ENCODE data around the gene COL13A1.
A peak's percentile ranks its signal among the peaks of the same experiment; 100 is the strongest.

The COL13A1 gene

DNA sequence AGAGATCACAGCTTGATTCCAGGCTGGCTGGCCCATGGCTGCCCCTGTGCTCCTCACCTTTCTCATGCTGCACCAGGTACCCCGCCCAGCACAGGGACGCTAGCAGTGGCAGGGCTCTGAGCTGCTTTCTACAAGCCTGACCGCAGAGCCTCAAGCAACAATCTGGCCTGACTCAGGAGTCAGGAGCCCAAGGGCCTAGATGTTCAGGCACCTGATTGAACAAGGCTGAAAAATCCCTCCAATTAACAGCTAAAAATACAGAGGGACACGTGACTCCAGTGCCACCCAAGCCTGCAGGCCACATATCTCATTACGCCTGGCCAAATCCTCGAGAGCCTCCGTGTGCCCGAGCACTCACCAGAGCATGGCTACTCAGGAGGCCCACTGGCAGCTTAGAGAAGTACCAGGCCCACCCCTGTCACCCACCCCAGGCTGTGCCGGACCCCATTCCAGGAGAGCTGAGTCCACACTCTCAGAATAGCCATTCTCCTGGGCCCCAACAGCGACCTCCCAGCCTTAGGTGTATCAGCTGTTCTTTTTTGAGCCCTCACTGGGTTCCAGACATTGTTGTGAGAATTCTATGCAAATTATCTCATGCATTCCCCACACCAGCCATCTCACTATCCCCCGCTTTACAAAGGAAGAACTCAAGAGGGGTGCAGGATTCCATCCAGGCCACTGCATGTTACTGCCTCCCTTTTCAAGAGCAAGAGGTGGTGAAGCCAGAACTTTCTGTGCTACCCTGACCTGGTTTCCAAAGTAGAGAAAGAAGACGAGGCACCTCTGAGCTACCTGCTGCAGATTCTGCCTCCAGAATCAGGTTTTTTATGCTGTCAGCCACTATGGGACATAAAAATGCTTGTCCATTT lies 98.3 kb downstream of the COL13A1 start:
- H2AFZ ChIP-seq (ENCODE audit: low read length), result no peak overlapping the region
- no peaks in the 10 kb centered on the region for H3K36me3 ChIP-seq (ENCODE audit: insufficient read depth, low read length)
- no peaks in the 10 kb centered on the region for H4K20me1 ChIP-seq (ENCODE audit: insufficient read depth, low read length)
- H3F3A ChIP-seq (ENCODE audit: insufficient read depth, low read length), result no peaks in the 10 kb centered on the region
- no peak overlapping the region for H3K27ac ChIP-seq (ENCODE audit: low read depth, low read length, poor library complexity, severe bottlenecking)
- no peaks in the 10 kb centered on the region for H3K9me3 ChIP-seq (ENCODE audit: low read length)
- H3K9ac ChIP-seq (ENCODE audit: low read length), result no peak overlapping the region
- H3K4me2 ChIP-seq (ENCODE audit: low read length), result no peak overlapping the region
- H3K79me2 ChIP-seq (ENCODE audit: insufficient read depth, low read length), result no peaks in the 10 kb centered on the region
- H3K4me1 ChIP-seq (ENCODE audit: insufficient read depth, low read length, severe bottlenecking), result no peaks in the 10 kb centered on the region
- peaks cover 4% of the 10 kb centered on the region; the same call in 1 of the 2 replicates for H3K27me3 ChIP-seq (ENCODE audit: insufficient read depth, low read length)
- no peaks in the 10 kb centered on the region for H3K9me2 ChIP-seq (ENCODE audit: low read depth, low read length)
- no peak overlapping the region for H3K4me3 ChIP-seq (ENCODE audit: low read depth, low read length, poor library complexity, severe bottlenecking)
- no peak for TF ChIP-seq EZH2 (IDR thresholded peaks at IDR 0.05; ENCODE audit: borderline replicate concordance, low read length)
- TF ChIP-seq, protein P1, sequence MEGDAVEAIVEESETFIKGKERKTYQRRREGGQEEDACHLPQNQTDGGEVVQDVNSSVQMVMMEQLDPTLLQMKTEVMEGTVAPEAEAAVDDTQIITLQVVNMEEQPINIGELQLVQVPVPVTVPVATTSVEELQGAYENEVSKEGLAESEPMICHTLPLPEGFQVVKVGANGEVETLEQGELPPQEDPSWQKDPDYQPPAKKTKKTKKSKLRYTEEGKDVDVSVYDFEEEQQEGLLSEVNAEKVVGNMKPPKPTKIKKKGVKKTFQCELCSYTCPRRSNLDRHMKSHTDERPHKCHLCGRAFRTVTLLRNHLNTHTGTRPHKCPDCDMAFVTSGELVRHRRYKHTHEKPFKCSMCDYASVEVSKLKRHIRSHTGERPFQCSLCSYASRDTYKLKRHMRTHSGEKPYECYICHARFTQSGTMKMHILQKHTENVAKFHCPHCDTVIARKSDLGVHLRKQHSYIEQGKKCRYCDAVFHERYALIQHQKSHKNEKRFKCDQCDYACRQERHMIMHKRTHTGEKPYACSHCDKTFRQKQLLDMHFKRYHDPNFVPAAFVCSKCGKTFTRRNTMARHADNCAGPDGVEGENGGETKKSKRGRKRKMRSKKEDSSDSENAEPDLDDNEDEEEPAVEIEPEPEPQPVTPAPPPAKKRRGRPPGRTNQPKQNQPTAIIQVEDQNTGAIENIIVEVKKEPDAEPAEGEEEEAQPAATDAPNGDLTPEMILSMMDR (IDR thresholded peaks at IDR 0.05; ENCODE audit: low read length), result no peak

DNA sequence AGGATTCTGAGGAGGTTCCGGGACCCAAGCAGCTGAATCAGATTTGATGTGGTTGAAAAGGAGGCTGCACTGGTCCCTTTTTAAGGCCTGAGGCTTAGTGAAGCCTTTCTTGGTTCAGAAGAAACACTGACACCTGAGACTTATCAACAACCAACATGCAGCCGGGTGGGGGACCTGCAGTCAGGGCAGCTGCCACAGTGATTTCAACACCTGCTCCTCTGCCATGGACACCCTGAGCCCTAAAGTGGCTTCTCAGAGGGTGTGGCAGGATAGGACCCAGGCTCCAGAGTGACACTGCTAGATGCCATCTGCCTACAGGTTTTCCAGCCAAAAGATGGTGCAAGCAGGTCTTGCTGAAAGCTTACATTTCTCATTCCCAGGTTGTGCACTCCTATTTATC lies 99.3 kb downstream of the COL13A1 start:
- H3K9ac ChIP-seq (ENCODE audit: low read length), result no peak overlapping the region
- no peaks in the 10 kb centered on the region for H3K9me3 ChIP-seq (ENCODE audit: low read length)
- no peak overlapping the region for H2AFZ ChIP-seq (ENCODE audit: low read length)
- no peaks in the 10 kb centered on the region for H3K9me2 ChIP-seq (ENCODE audit: low read depth, low read length)
- H3K4me2 ChIP-seq (ENCODE audit: low read length), result no peak overlapping the region
- no peaks in the 10 kb centered on the region for H3K4me1 ChIP-seq (ENCODE audit: insufficient read depth, low read length, severe bottlenecking)
- H3K79me2 ChIP-seq (ENCODE audit: insufficient read depth, low read length), result no peaks in the 10 kb centered on the region
- no peaks in the 10 kb centered on the region for H3K36me3 ChIP-seq (ENCODE audit: insufficient read depth, low read length)
- H3K27me3 ChIP-seq (ENCODE audit: insufficient read depth, low read length), result peaks cover 4% of the 10 kb centered on the region; the same call in 1 of the 2 replicates
- no peaks in the 10 kb centered on the region for H3F3A ChIP-seq (ENCODE audit: insufficient read depth, low read length)
- H3K27ac ChIP-seq (ENCODE audit: low read depth, low read length, poor library complexity, severe bottlenecking), result no peak overlapping the region
- no peaks in the 10 kb centered on the region for H4K20me1 ChIP-seq (ENCODE audit: insufficient read depth, low read length)
- no peak overlapping the region for H3K4me3 ChIP-seq (ENCODE audit: low read depth, low read length, poor library complexity, severe bottlenecking)
- TF ChIP-seq EZH2 (IDR thresholded peaks at IDR 0.05; ENCODE audit: borderline replicate concordance, low read length), result no peak
- TF ChIP-seq, protein P1 (IDR thresholded peaks at IDR 0.05; ENCODE audit: low read length), result no peak

GRCh38 chr10:69901628-69902505 lies 100.2 kb downstream of the COL13A1 start:
- no peak overlapping the region for H2AFZ ChIP-seq (ENCODE audit: low read length)
- H3K27me3 ChIP-seq (ENCODE audit: insufficient read depth, low read length), result peaks cover 4% of the 10 kb centered on the region; the same call in 1 of the 2 replicates
- H4K20me1 ChIP-seq (ENCODE audit: insufficient read depth, low read length), result no peaks in the 10 kb centered on the region

More at GRCh38 chr10:69901628-69902505, 100.2 kb downstream of the COL13A1 start:
- Histone ChIP-seq H3K9ac (ENCODE audit: low read length) (no peak overlapping the region), H3K9me3 (ENCODE audit: low read length) (no peaks in the 10 kb centered on the region), H3K36me3 (ENCODE audit: insufficient read depth, low read length) (no peaks in the 10 kb centered on the region), H3K27ac (ENCODE audit: low read depth, low read length, poor library complexity, severe bottlenecking) (no peak overlapping the region), H3K4me1 (ENCODE audit: insufficient read depth, low read length, severe bottlenecking) (no peaks in the 10 kb centered on the region), H3F3A (ENCODE audit: insufficient read depth, low read length) (no peaks in the 10 kb centered on the region), H3K4me2 (ENCODE audit: low read length) (no peak overlapping the region), H3K9me2 (ENCODE audit: low read depth, low read length) (no peaks in the 10 kb centered on the region), H3K4me3 (ENCODE audit: low read depth, low read length, poor library complexity, severe bottlenecking) (no peak overlapping the region), H3K79me2 (ENCODE audit: insufficient read depth, low read length) (no peaks in the 10 kb centered on the region)
- TF ChIP-seq, protein P1 (IDR thresholded peaks at IDR 0.05; ENCODE audit: low read length), result peak; percentile 53
- no peak for TF ChIP-seq EZH2 (IDR thresholded peaks at IDR 0.05; ENCODE audit: borderline replicate concordance, low read length)
